GM10248 (cell line): Measurements from ENCODE around the gene UQCRHL.

Source experiments
- CTCF ChIA-PET: fragments of 300-600 bp; sonication (Branson Sonifier 250); formaldehyde crosslinking; extraction: SDS; loops from one replicate; lab custom pipeline; 2021; ENCODE audit warnings: antibody characterized with exemption; lab: Yijun Ruan, JAX
- POLR2A ChIA-PET: fragments of 350-650 bp; sonication (Branson Sonifier 250); formaldehyde crosslinking; extraction: SDS; loops from one replicate; lab custom pipeline; 2020; ENCODE audit warnings: antibody characterized with exemption; lab: Yijun Ruan, JAX
- DNase-seq: peaks from one replicate; pipeline ENCODE4 v3.0.0; 2012; ENCODE audit errors: extremely low spot score
- TF ChIP-seq, protein P1 (sequence below): IDR thresholded peaks from 2 replicates; pipeline ENCODE4 v1.5.1; 2012; ENCODE audit warnings: mild to moderate bottlenecking, low read depth; ENCODE audit errors: extremely low read depth, missing control alignments, control extremely low read depth

The UQCRHL gene

DNA sequence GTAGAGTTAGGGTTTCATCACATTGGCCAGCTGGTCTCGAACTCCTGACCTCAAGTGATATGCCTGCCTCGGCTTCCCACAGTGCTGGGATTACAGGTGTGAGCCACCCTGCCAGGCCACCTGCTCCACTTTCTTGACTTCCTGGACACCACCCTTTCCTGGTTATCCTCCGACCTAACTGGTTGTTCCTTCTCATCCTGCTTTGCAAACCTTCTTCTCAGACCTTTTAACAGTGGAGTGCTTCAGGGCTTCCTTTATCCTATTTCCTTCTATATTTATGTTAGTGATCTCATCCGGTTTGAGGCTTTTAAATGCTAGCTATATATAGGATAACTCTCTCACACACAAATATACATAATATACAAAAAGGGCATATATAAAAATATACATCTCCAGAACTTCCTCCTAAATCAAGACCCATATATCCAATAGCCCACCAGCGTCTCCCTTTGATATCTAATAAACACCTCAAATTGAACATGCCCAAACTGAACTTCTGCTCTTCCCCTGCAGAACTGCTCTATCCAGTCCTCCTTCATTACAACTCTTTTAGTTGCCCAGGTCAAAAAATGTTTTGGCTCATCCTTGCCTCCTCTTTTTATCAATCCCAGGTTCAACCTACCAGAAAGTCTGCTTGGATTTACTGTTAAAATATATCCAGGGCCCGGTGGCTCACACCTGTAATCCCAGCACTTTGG, 19.5 kb upstream of the UQCRHL start:
- TF ChIP-seq, protein P1, sequence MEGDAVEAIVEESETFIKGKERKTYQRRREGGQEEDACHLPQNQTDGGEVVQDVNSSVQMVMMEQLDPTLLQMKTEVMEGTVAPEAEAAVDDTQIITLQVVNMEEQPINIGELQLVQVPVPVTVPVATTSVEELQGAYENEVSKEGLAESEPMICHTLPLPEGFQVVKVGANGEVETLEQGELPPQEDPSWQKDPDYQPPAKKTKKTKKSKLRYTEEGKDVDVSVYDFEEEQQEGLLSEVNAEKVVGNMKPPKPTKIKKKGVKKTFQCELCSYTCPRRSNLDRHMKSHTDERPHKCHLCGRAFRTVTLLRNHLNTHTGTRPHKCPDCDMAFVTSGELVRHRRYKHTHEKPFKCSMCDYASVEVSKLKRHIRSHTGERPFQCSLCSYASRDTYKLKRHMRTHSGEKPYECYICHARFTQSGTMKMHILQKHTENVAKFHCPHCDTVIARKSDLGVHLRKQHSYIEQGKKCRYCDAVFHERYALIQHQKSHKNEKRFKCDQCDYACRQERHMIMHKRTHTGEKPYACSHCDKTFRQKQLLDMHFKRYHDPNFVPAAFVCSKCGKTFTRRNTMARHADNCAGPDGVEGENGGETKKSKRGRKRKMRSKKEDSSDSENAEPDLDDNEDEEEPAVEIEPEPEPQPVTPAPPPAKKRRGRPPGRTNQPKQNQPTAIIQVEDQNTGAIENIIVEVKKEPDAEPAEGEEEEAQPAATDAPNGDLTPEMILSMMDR: no peak
- CTCF ChIA-PET: no interaction called here
- POLR2A ChIA-PET: no interaction called here
- no peak for DNase-seq

DNA sequence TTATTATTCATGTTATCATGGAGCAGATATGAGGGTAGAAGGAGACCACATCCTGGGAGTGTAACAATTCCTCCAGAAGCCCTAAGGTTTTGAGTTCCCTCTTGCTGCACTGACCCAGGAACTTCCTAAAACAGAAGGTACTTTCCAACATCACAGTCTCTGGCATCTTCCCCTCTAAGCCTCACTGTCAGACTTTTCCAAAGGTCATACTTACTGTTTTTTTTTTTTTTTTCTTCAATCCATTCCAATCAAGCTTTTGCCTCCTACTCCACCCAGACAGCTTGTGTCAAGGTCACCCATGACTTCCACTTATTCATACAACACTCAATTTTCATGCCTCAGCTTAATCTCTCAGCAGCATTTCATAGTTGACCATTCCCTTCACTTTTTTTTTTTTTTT, 18.4 kb upstream of the UQCRHL start:
- POLR2A ChIA-PET: no interaction called here
- CTCF ChIA-PET: no interaction called here
- TF ChIP-seq, protein P1: no peak
- no peak for DNase-seq

DNA sequence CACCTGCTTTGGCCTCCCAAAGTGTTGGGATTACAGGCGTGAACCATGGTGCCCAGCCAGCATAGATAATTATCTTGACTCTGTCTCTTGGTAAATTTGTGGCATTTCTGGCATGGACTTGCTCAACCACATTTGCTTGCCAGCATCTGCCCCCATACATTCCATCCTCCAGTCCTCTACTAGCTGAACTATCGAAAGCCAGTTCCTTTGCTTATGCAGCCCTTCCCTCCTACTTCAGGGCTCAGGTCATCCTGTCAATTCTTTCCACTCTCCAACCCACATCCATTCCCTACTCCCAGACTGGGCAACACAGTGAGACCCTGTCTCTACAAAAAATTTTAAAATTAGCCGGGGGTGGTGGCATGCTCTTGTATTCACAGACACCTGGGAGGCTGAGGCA, 13.0 kb upstream of the UQCRHL start:
- DNase-seq: no peak
- ChIA-PET POLR2A (no interaction called here), CTCF (interaction anchor here (1.6 kb wide), 1 partner anchor 29 kb away, joined by 4 read pairs; no protein-coding TSS in a partner anchor)
- TF ChIP-seq, protein P1: no peak

DNA sequence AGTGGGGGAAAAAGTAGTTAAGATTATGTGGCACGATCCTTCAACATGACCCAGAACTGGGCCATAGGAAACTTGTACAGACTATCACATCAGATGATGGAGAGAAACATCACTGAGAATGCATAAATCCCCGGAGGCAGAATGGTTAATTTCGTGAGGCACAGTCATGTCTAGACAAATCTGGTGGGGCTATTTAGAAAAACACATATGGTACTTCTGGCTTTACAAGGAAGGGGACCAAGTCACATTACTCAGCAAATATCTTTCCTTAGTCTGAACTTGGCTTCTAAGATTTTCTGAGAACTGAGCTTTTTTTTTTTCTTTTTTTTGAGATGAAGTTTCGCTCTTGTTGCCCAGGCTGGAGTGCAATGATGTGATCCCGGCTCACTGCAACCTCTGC, 9.2 kb upstream of the UQCRHL start:
- TF ChIP-seq, protein P1: no peak
- no peak for DNase-seq
- ChIA-PET POLR2A (no interaction called here), CTCF (interaction anchor here (1.0 to 2.5 kb wide), 8 partner anchors 13 to 193 kb away, joined by 4 to 8 read pairs (median 6); no protein-coding TSS in a partner anchor)

DNA sequence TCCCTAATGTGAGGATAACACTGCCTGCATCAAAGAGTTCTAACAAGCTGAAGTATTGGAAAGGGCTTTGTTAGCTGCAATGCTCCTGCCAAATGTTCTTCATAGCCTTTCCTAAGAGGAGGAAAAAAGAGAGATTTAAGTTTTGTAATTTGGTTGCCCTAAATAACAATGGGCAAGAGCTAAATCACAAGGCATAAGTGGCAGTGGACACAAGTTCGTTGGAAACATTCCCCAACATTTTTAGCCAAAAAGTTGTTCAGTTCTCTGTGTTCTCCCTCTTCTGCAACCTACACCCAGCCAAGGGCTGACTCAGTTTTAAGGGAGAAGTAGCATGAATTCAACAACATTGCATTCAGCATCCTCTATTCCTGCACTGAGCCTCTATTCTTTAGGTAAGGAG, 2.6 kb upstream of the UQCRHL start:
- POLR2A ChIA-PET: no interaction called here
- DNase-seq: no peak
- TF ChIP-seq, protein P1: no peak
- CTCF ChIA-PET: no interaction called here

DNA sequence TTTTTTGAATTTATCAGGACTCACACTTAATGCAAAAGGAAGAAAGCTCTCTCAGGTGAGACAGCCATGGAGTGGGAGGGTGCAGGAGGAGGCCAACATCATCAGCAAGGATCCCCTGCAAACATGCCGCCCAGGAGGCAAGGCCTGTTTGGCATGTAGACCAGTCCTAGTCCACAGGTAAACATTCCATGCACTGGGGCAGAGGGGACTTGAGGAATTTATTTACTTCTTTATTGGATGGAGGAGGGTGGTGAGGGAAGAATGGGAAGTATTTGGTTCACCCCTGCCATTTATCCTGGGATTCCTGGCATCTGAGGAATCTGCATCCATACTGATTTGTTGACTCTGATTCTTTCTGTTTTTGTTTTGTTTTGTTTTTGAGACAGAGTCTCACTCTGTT, 1.5 kb upstream of the UQCRHL start:
- no peak for DNase-seq
- TF ChIP-seq, protein P1: no peak
- ChIA-PET CTCF (interaction anchor here (1.9 to 2.4 kb wide), 2 partner anchors 9 to 17 kb away, joined by 5 to 9 read pairs; no protein-coding TSS in a partner anchor), POLR2A (no interaction called here)
